RWPE1 (cell line): ENCODE data around the gene CLEC2B.
"Not testable (repeated sequence)": the region's sequence is repeated elsewhere in the genome, so short reads cannot be mapped to it uniquely, and the experiment has no call there.

Source experiments
- CTCF ChIA-PET: fragments of 350-600 bp; sonication (Branson Sonifier 250); formaldehyde crosslinking; extraction: SDS; loops from one replicate; lab custom pipeline; 2021; lab: Yijun Ruan, JAX
- POLR2A ChIA-PET: fragments of 400-600 bp; formaldehyde crosslinking; extraction: SDS; loops from one replicate; lab custom pipeline; 2020; ENCODE audit warnings: antibody characterized with exemption; ENCODE audit not compliant: low non-redundant PET; lab: Yijun Ruan, JAX
- DNase-seq: peaks from one replicate; pipeline ENCODE4 v3.0.0; 2012; ENCODE audit warnings: low spot score
- H3K27ac ChIP-seq: fragments of 450-650 bp; 2 replicates; pipeline ENCODE4 v1.5.1; 2017
- CTCF ChIP-seq: fragments of 450-650 bp; conservative IDR thresholded peaks from 2 replicates; pipeline ENCODE4 v1.5.1; 2017; ENCODE audit warnings: low read depth, mild to moderate bottlenecking

CLEC2B gene

GRCh38 chr12:9888665-9889273 is 19.6 kb upstream of the CLEC2B start:
- no peak for TF ChIP-seq CTCF
- POLR2A ChIA-PET: no interaction called here
- no peak for DNase-seq
- H3K27ac ChIP-seq: no peak overlapping the region
- CTCF ChIA-PET: no interaction called here

GRCh38 chr12:9883175-9883574 is 14.0 kb upstream of the CLEC2B start:
- no peak for TF ChIP-seq CTCF
- ChIA-PET POLR2A (no interaction called here), CTCF (no interaction called here)
- no peak overlapping the region for H3K27ac ChIP-seq
- DNase-seq: no peak

- no peak for DNase-seq
- TF ChIP-seq CTCF: no peak
- CTCF ChIA-PET: interaction anchor here (0.6 kb wide), 1 partner anchor 9 kb away, joined by 3 read pairs; no protein-coding TSS in a partner anchor
- POLR2A ChIA-PET: no interaction called here
- H3K27ac ChIP-seq: no peak overlapping the region
Observed at GRCh38 chr12:9881988-9882387, 12.8 kb upstream of the CLEC2B start.

- no peak for TF ChIP-seq CTCF
- ChIA-PET CTCF (interaction anchor here (0.6 kb wide), 1 partner anchor 43 kb away, joined by 4 read pairs; no protein-coding TSS in a partner anchor), POLR2A (no interaction called here)
- no peak within 1 kb of the TSS for H3K27ac ChIP-seq
- no peak for DNase-seq
Observed at GRCh38 chr12:9881246-9881645, 12.1 kb upstream of the CLEC2B start, which contains the start of gene KLRF2. TSS of gene KLRF2 (plus strand) at chr12:9881489. CDS start at chr12:9881596, 107 bp downstream.

- CTCF ChIA-PET: no interaction called here
- DNase-seq: no peak
- POLR2A ChIA-PET: no interaction called here
- TF ChIP-seq CTCF: no peak
- no peak overlapping the region for H3K27ac ChIP-seq
Observed at GRCh38 chr12:9880532-9881078, 11.5 kb upstream of the CLEC2B start.

GRCh38 chr12:9876120-9876519 is 7.0 kb upstream of the CLEC2B start:
- H3K27ac ChIP-seq, POLR2A ChIA-PET, DNase-seq, CTCF ChIA-PET: not testable (repeated sequence)

GRCh38 chr12:9872742-9873141 is 3.6 kb upstream of the CLEC2B start:
- no peak for TF ChIP-seq CTCF
- peak overlapping the region; percentile 77 for H3K27ac ChIP-seq
- DNase-seq: peak; percentile 24
- CTCF ChIA-PET: interaction anchor here (0.7 to 0.9 kb wide), 2 partner anchors 10 to 59 kb away, joined by 3 read pairs; no protein-coding TSS in a partner anchor
- POLR2A ChIA-PET: no interaction called here
